GM15510 (cell line): ENCODE measurements around the gene DNM3.

Experiments
- POLR2A ChIP-seq: IDR thresholded peaks from 3 replicates; pipeline ENCODE4 v1.6.1; 2011; ENCODE audit warnings: borderline replicate concordance; ENCODE audit not compliant: insufficient read length; ENCODE audit errors: extremely low read depth

The DNM3 gene

DNA sequence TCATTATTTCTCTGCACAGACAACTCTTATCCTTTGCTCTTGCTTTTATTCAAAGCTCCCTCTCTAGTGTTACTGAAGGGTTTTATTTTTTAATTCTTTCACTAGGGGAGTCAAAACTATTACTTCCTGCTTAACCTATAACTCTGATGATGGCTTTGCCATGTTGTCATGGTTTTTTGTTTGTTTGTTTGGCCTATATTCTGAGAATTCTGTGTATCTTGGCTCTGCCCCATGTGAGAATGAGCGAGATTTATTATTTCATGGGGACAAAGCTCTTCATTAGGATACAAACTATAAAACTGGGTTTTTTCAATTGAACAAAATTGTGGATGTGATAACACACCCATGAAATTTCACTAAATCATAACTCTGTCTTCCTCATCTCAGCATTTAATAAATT is 388.6 kb downstream of the DNM3 start:
- TF ChIP-seq POLR2A = no peak

DNA sequence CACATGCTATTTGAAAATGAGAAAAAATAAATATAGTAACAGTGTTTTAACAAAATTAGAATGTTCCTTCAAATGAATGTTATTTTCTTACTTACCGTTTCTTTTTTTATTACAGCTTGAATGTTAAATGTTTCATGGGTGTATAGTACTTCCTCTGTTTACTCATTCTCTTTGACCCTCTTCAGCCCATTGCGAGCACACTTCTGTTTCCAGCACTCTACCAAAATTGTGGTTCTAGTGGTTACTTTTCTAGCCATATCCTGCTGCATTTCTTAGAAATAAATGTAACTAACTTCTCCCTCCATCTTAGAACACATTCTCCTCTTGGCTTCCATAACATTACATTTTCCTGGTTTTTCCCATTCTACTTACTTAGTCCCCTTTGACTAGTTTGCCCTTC is 389.2 kb downstream of the DNM3 start:
- no peak for TF ChIP-seq POLR2A

DNA sequence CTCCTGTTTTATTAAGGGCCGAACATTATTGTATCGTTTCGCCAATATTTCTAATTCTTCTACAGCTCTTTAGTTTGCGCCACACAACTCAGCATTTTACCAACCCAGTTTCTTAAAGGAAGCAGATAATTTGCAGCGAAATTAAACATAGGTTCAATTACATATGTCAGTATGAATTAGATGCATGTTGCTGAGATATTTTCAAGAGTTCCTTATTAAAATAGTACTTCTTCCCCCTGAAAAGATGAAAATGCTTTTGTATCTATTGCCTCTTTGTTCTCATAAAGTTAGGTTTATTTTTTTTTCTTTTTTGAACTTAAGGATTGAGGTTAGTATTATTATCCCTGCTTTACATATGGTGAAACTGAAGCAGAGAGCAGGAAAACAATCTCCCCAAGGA is 395.7 kb downstream of the DNM3 start:
- no peak for TF ChIP-seq POLR2A

DNA sequence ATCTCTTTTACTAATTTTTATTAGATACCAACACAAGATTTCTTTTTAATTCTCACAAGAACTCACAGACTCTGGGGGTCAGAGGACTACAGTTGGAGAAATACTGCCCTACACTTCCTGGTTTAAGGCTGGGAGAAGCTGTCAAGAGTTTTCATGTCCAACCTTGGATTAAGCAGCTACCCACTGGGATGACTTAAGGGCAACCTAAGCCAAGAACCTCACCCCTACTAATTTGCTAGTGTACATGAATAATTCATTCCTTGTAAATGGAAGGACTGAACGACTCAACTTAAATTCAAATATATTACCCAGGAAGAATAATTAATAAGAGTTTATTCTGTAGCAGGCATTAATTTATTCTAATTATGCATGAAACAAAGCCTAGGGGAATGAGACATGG is 396.9 kb downstream of the DNM3 start:
- no peak for TF ChIP-seq POLR2A

DNA sequence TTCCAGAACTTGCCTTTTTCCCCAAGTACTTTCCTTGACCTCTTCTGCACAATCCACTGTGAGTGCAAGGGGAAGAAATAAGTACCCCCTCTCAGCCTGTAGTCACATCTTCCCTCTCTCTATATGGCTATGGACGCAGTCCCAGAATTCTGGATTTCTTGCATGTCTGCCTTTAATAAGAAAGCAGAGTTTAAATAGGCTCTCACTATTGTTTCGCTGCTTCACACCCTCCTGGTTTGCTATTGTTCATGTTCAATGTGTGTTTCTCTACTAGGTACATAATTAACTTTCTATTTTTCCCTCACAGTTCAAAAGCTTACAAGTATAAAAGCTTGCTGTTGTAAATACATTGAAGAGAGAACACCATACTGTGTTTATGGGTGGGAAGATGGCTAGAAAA is 397.7 kb downstream of the DNM3 start:
- no peak for TF ChIP-seq POLR2A

DNA sequence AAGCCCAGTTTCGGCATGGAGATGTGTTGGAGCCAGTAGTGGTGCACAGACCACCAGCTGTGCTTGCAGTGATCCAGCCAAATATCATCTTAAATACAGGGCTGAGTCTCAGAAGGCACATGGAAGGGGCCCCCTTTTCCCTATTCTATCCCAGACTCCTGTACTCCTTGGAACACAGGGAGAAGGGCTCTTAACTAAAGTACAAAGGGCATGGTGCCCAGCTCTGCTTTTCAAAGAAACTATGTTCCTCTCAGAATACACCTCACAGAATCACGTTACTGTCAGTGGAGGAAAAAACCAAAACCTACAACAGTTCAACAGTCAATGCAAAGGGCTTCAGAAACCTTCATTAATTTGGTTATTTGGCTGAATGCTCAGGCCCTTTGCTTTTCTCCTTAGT is 398.6 kb downstream of the DNM3 start:
- no peak for TF ChIP-seq POLR2A

DNA sequence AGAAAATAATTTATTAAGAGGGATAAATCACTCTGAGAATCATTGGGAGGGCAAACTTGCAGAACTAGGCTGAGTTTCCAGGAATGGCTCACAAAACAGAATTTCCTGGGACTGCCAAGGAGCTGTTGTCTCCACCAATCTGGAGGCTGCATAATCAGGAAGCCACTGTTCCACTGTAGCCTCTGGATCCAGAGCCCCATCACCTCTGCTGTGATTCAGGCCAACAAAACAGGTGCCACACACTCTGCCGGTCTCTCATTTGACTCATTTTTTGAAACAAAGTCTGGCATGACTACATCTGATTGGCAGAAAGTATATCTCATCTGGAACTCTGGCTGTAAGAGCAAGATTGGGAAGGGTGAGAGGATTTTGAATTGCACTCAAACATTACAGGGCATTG is 400.2 kb downstream of the DNM3 start:
- TF ChIP-seq POLR2A = no peak

DNA sequence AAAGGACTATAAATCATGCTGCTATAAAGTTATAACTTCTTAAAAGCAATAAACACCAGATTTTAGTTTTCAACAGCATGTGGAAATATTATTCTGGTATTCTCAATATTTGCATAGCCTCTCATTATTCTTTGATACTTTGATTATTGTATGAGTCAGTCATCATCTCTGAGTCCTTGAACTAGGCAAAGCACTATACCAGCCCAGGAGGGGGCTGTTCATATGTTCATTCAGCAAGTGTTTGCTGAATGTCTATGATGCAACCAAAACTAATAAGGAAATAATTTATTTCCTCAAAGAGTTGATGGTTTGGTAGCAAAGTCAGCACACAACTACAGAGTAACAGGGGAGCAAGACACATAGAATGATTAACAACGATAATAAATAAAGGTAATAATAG is 403.6 kb downstream of the DNM3 start:
- TF ChIP-seq POLR2A = no peak

DNA sequence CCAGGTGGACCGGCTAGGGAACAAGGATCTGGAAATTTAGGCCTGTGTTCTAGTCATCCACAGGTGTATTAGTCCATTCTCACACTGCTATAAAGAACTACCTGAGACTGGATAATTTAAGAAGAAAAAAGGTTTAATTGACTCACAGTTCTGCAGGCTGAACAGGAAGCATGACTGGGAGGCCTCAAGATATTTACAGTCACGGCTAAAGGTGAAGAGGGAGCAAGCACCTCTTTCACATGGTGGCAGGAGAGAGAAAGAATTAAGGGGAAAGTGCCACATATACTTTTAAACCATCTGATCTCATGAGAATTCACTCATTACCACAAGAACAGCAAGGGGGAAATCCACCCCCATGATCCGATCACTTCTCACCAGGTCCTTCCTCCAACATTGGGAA is 404.5 kb downstream of the DNM3 start:
- no peak for TF ChIP-seq POLR2A

DNA sequence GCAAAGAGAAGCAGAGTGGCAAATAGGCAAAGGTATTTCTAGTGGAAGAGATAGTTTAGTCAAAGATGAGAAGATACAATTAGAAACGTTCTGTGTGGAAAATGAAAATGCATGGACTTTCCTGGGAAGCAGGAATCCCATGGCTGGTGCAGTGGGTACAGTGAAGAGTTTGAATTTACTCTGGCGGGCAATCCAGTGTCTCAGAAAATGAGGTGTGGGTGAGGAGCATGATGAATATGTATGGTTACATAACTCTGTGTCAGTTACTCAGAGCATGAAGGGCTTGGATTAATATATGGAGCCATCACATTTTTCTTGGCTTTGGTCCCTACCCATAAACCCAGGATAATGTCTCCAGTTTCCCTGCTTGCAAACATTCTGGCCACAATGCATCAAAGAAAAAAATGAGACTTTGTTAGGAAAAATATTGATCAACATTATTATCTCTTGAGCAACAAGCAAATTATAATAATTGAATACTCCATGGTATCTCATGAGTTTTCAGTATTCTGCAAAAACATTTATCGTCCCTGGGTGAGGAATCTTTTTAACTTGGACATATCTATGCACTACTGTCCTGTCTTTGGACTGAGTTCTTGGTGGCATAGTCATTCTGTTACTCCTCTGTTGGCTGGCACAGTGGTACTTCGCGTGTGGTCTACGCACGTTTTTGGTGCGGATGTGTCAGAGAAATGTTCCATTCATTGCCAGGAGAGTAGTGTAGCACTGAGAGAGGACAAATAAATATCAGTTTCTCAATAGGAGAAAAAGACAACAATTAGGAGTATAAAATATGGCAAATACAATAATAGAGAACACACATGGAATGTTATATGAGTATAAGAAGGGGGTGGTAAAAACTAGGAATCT is 405.5 kb downstream of the DNM3 start:
- no peak for TF ChIP-seq POLR2A

DNA sequence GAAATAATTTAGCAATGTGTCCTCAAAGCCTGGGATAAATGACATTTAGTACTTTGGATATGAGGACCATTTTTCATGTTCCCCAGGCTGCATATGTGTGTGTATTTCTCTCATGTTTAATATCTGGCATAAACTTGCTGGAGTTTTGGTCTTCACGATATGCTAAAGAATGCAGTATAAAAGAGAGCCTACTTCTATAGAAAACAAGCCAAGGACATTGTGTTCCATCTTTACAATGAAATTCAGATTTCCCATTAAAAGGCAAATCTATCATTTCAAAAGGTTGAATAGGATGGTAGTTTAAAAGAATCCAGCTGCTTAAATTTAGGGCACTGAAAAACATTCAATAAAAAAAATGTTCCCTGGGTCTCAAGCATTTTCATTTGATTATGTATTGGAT is 410.2 kb downstream of the DNM3 start:
- no peak for TF ChIP-seq POLR2A

DNA sequence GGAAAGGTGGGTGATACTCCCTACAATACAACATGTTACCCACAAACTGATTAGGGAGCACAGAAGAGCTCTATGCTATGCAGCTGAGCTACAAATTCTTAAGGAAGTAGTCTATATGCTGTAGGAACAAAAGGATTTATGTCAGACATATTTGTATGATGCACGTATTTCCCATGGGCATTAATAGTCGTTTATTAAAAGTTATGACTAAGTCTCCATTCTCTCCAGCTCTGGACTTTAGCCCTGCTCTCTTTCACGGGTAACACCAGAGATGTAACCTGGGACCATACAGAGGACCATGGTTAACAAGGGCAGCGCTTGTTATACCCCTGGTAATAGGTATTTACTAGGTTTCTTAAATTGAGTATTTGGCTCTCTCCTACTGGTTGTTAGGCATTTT is 411.0 kb downstream of the DNM3 start:
- TF ChIP-seq POLR2A = no peak

DNA sequence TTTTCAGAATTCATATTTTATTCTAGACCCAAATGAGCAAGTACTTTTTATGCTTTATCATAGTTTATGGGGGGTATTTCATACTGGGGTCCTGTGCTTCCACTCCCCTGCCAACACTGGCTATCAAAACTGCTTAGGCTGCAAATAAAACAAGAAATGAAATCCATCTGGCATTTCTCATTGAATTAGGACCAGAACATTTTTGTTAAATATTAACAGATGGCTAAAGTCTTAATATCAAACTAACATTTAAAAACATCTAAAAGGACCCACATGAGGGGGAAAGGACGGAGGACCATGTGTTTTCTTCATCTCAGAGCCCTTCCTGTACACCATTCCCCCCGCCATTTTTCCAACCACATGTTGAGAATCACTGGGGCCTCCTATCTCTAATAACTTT is 411.7 kb downstream of the DNM3 start:
- no peak for TF ChIP-seq POLR2A

DNA sequence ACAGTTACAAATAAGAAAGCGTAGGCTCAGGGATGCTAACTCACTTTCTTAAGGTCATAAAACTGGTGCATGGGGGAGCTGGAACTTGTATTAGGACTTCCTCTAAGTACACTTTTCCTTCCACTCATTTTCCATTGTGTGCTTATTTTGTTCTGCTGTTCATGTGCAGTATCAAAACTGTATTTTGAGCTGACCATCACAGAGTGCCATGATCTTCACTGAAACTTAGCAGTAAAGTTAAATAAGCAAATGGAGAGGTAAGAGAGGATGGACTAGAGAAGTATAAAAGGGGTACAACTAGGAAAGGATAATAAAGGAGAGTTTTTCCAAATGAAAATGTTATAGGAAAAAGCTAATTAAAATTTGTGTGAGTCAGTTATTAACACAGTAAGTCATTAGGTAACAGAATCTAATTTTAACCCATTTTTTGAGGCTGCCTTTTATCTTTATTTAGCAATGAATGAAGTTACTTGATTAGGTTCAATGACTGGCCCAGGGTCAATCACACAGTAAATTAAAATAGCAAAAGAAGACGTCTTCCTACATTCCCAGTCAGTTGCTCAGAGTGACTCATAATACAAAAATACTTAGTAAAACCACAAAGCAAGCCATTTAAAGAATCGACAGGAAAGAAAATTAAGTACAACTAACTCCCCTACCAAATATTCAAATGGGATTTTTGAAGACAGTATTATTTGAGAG is 413.4 kb downstream of the DNM3 start:
- no peak for TF ChIP-seq POLR2A

DNA sequence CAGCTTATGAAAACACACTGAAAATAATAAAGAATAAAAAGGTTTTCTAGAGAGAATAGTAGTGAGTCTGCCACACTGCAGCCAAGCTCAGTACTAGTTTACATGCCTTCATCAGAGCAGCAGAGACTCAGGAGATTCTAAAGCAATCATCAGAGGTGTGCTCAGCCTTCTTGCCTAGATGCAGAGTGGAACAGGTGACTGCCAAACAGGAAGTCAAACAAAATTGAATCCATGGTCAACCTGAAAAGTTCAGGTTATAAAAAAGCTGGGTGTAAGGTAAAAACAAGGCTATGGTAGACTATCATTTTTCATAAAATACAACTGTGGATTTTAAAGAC is 413.9 kb downstream of the DNM3 start:
- no peak for TF ChIP-seq POLR2A

DNA sequence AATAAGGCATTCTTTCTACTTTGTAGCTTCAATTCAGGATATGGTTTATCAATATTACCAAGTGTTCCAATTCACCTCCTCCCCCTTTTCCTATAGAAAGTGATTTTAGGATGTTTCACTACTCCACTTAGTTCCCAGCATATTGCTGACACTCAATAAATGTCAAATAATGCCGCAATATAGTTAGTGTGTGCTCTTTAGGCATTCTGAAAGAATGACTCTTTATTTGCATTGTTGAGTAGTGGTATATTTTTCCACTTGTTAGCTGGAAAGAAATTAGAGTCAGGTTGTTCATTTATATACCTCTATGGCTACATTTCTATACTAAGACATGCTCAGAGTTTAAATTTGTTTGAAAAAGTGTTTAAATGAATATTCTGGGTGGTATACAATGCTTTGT is 424.6 kb downstream of the DNM3 start:
- no peak for TF ChIP-seq POLR2A
